ENCODE measurements around the gene LDAF1. TPM values are rescaled to one million over a fixed set of nuclear protein-coding genes. Genes with fewer than 3 reads are reported as not detected.

LDAF1 gene
- total RNA-seq, 1 experiment from 2014 or later = 5.9 TPM

GRCh38 chr16:21214086-21214485, 55.6 kb downstream of the LDAF1 start:
- DNase-seq (ENCODE audit: low spot score) = no peak
- TF ChIP-seq EZH2 (IDR thresholded peaks at IDR 0.05; ENCODE audit: borderline replicate concordance, low read depth, low read length, poor library complexity, severe bottlenecking) = no peak
- ChIA-PET CTCF (no interaction called here), POLR2A (ENCODE audit: low non-redundant PET) (no interaction called here)
- BruUV-seq (replicated peaks) = no TSS peak
- Histone ChIP-seq H3K27ac (ENCODE audit: low read depth, low read length, poor library complexity, severe bottlenecking) (no peak overlapping the region), H3K36me3 (ENCODE audit: insufficient read depth, low read length, poor library complexity, severe bottlenecking) (no peaks in the 10 kb centered on the region), H3K27me3 (replicated peaks; ENCODE audit: insufficient read depth, low read depth, low read length, poor library complexity) (peaks cover 6% of the 10 kb centered on the region), H3K4me3 (ENCODE audit: low read depth, low read length, poor library complexity, severe bottlenecking) (no peak overlapping the region), H3K4me1 (ENCODE audit: insufficient read depth, low read length, poor library complexity, severe bottlenecking) (no peaks in the 10 kb centered on the region), H3K9me3 (ENCODE audit: low read depth, low read length, poor library complexity, severe bottlenecking) (no peaks in the 10 kb centered on the region)
- intact Hi-C loops (cut with micrococcal nuclease; ENCODE audit: unreplicated experiment) = no loop called here

GRCh38 chr16:21217121-21217520, 58.6 kb downstream of the LDAF1 start:
- no peak for DNase-seq (ENCODE audit: low spot score)
- no peak overlapping the region for H3K4me3 ChIP-seq (ENCODE audit: low read depth, low read length, poor library complexity, severe bottlenecking)
- no peaks in the 10 kb centered on the region for H3K4me1 ChIP-seq (ENCODE audit: insufficient read depth, low read length, poor library complexity, severe bottlenecking)
- BruUV-seq (replicated peaks) = no TSS peak
- CTCF ChIA-PET = no interaction called here
- no peak overlapping the region for H3K27ac ChIP-seq (ENCODE audit: low read depth, low read length, poor library complexity, severe bottlenecking)
- POLR2A ChIA-PET (ENCODE audit: low non-redundant PET) = interaction anchor here (0.6 kb wide), 1 partner anchor 476 kb away, joined by 4 read pairs; no protein-coding TSS in a partner anchor
- no peaks in the 10 kb centered on the region for H3K9me3 ChIP-seq (ENCODE audit: low read depth, low read length, poor library complexity, severe bottlenecking)
- H3K36me3 ChIP-seq (ENCODE audit: insufficient read depth, low read length, poor library complexity, severe bottlenecking) = no peaks in the 10 kb centered on the region
- TF ChIP-seq CTCF (conservative IDR thresholded peaks at IDR 0.05; ENCODE audit: low read depth, low read length) = no peak
- no peak for TF ChIP-seq EZH2 (IDR thresholded peaks at IDR 0.05; ENCODE audit: borderline replicate concordance, low read depth, low read length, poor library complexity, severe bottlenecking)
- H3K27me3 ChIP-seq (replicated peaks; ENCODE audit: insufficient read depth, low read depth, low read length, poor library complexity) = peaks cover 6% of the 10 kb centered on the region
- intact Hi-C loops (cut with micrococcal nuclease; ENCODE audit: unreplicated experiment) = no loop called here

GRCh38 chr16:21218153-21218552, 59.7 kb downstream of the LDAF1 start:
- H3K9me3 ChIP-seq (ENCODE audit: low read depth, low read length, poor library complexity, severe bottlenecking) = no peaks in the 10 kb centered on the region
- H3K4me3 ChIP-seq (ENCODE audit: low read depth, low read length, poor library complexity, severe bottlenecking) = no peak overlapping the region
- no TSS peak for BruUV-seq (replicated peaks)
- TF ChIP-seq EZH2 (IDR thresholded peaks at IDR 0.05; ENCODE audit: borderline replicate concordance, low read depth, low read length, poor library complexity, severe bottlenecking) (no peak), CTCF (conservative IDR thresholded peaks at IDR 0.05; ENCODE audit: low read depth, low read length) (no peak)
- intact Hi-C loops (cut with micrococcal nuclease; ENCODE audit: unreplicated experiment) = no loop called here
- ChIA-PET POLR2A (ENCODE audit: low non-redundant PET) (no interaction called here), CTCF (no interaction called here)
- H3K27me3 ChIP-seq (replicated peaks; ENCODE audit: insufficient read depth, low read depth, low read length, poor library complexity) = peaks cover 6% of the 10 kb centered on the region
- no peaks in the 10 kb centered on the region for H3K4me1 ChIP-seq (ENCODE audit: insufficient read depth, low read length, poor library complexity, severe bottlenecking)
- no peaks in the 10 kb centered on the region for H3K36me3 ChIP-seq (ENCODE audit: insufficient read depth, low read length, poor library complexity, severe bottlenecking)
- DNase-seq (ENCODE audit: low spot score) = no peak
- H3K27ac ChIP-seq (ENCODE audit: low read depth, low read length, poor library complexity, severe bottlenecking) = no peak overlapping the region

GRCh38 chr16:21219551-21219950, 61.1 kb downstream of the LDAF1 start:
- intact Hi-C loops (cut with micrococcal nuclease; ENCODE audit: unreplicated experiment) = no loop called here
- no peak overlapping the region for H3K27ac ChIP-seq (ENCODE audit: low read depth, low read length, poor library complexity, severe bottlenecking)
- no peaks in the 10 kb centered on the region for H3K36me3 ChIP-seq (ENCODE audit: insufficient read depth, low read length, poor library complexity, severe bottlenecking)
- POLR2A ChIA-PET (ENCODE audit: low non-redundant PET) = no interaction called here
- H3K4me1 ChIP-seq (ENCODE audit: insufficient read depth, low read length, poor library complexity, severe bottlenecking) = no peaks in the 10 kb centered on the region
- no TSS peak for BruUV-seq (replicated peaks)
- CTCF ChIA-PET = no interaction called here
- no peaks in the 10 kb centered on the region for H3K9me3 ChIP-seq (ENCODE audit: low read depth, low read length, poor library complexity, severe bottlenecking)
- TF ChIP-seq EZH2 (IDR thresholded peaks at IDR 0.05; ENCODE audit: borderline replicate concordance, low read depth, low read length, poor library complexity, severe bottlenecking) (no peak), CTCF (conservative IDR thresholded peaks at IDR 0.05; ENCODE audit: low read depth, low read length) (no peak)
- H3K27me3 ChIP-seq (replicated peaks; ENCODE audit: insufficient read depth, low read depth, low read length, poor library complexity) = peaks cover 12% of the 10 kb centered on the region
- H3K4me3 ChIP-seq (ENCODE audit: low read depth, low read length, poor library complexity, severe bottlenecking) = no peak overlapping the region
- no peak for DNase-seq (ENCODE audit: low spot score)
